Measurements from ENCODE around the gene ZDHHC14.

Gene ZDHHC14

DNA sequence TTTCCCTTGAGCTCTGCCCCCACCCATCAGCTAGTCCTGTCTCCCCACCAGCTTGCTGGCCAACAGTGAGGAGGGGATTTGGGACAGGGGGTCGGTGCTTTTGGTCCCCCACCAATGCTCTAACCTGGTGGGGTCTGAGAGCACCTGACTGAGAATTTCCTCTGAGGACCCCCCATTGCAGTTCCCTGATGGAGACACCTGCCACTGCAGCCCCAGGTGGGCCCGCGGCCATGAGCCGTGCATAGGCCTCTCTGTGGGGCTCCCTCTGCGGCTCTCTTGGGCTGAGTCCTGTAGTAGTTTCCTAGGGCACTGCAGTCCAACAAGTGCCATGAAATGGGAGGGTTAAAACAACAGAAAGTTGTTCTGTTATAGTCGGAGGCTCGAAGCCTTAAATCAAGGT, 269.8 kb downstream of the ZDHHC14 start:
- H3K27me3 ChIP-seq, result no peaks in the 10 kb centered on the region
- no peak overlapping the region for H3K9ac ChIP-seq
- H3K36me3 ChIP-seq, result no peaks in the 10 kb centered on the region
- peaks cover 54% of the 10 kb centered on the region for H3K4me1 ChIP-seq
- no peak overlapping the region for H3K4me3 ChIP-seq
- H3K27ac ChIP-seq, result no peak overlapping the region
- no peak overlapping the region for H3K4me2 ChIP-seq
- TF ChIP-seq Cebpa-rat (IDR thresholded peaks at IDR 0.05), result no peak
- no peaks in the 10 kb centered on the region for H4K20me1 ChIP-seq
- peaks cover 6% of the 10 kb centered on the region; the same call in 1 of the 2 replicates for H3K9me3 ChIP-seq

- no peak for TF ChIP-seq Cebpa-rat (IDR thresholded peaks at IDR 0.05)
- Histone ChIP-seq H3K9ac (no peak overlapping the region), H3K4me3 (no peak overlapping the region), H3K4me2 (no peak overlapping the region), H3K36me3 (no peaks in the 10 kb centered on the region), H3K4me1 (peaks cover 43% of the 10 kb centered on the region), H3K9me3 (peaks cover 6% of the 10 kb centered on the region; the same call in 1 of the 2 replicates), H3K27ac (0 out of 2 replicates have a peak overlapping the region, but pooled peaks have one; percentile 4), H3K27me3 (no peaks in the 10 kb centered on the region), H4K20me1 (no peaks in the 10 kb centered on the region)
Observed at GRCh38 chr6:157651731-157652490, 270.9 kb downstream of the ZDHHC14 start.

GRCh38 chr6:157652601-157653363, 271.8 kb downstream of the ZDHHC14 start:
- no peak overlapping the region for H3K9ac ChIP-seq
- TF ChIP-seq Cebpa-rat (IDR thresholded peaks at IDR 0.05), result no peak

GRCh38 chr6:157653521-157653920, 272.5 kb downstream of the ZDHHC14 start:
- H3K36me3 ChIP-seq, result no peaks in the 10 kb centered on the region
- no peak overlapping the region for H3K4me3 ChIP-seq
- TF ChIP-seq Cebpa-rat (IDR thresholded peaks at IDR 0.05), result no peak
- no peaks in the 10 kb centered on the region for H3K9me3 ChIP-seq
- no peak overlapping the region for H3K4me2 ChIP-seq
- H3K27me3 ChIP-seq, result no peaks in the 10 kb centered on the region
- H3K9ac ChIP-seq, result no peak overlapping the region
- H3K27ac ChIP-seq, result no peak overlapping the region
- peaks cover 34% of the 10 kb centered on the region for H3K4me1 ChIP-seq
- no peaks in the 10 kb centered on the region for H4K20me1 ChIP-seq

More at GRCh38 chr6:157652601-157653363, 271.8 kb downstream of the ZDHHC14 start:
- H3K27ac ChIP-seq, result 0 out of 2 replicates have a peak overlapping the region, but pooled peaks have one; percentile 4
- no peaks in the 10 kb centered on the region for H4K20me1 ChIP-seq
- no peak overlapping the region for H3K4me3 ChIP-seq
- H3K9me3 ChIP-seq, result no peaks in the 10 kb centered on the region
- no peaks in the 10 kb centered on the region for H3K36me3 ChIP-seq
- peaks cover 35% of the 10 kb centered on the region for H3K4me1 ChIP-seq
- no peaks in the 10 kb centered on the region for H3K27me3 ChIP-seq
- no peak overlapping the region for H3K4me2 ChIP-seq

- H3K9me3 ChIP-seq, result no peaks in the 10 kb centered on the region
- no peaks in the 10 kb centered on the region for H3K27me3 ChIP-seq
- H3K36me3 ChIP-seq, result no peaks in the 10 kb centered on the region
- H3K4me1 ChIP-seq, result peaks cover 32% of the 10 kb centered on the region
- no peak overlapping the region for H3K9ac ChIP-seq
- H3K4me3 ChIP-seq, result no peak overlapping the region
- H3K27ac ChIP-seq, result no peak overlapping the region
- H4K20me1 ChIP-seq, result no peaks in the 10 kb centered on the region
- H3K4me2 ChIP-seq, result no peak overlapping the region
- TF ChIP-seq Cebpa-rat (IDR thresholded peaks at IDR 0.05), result no peak
Observed at GRCh38 chr6:157655139-157655538, 274.1 kb downstream of the ZDHHC14 start.

- no peak overlapping the region for H3K9ac ChIP-seq
- H3K4me1 ChIP-seq, result peaks cover 36% of the 10 kb centered on the region
- H4K20me1 ChIP-seq, result no peaks in the 10 kb centered on the region
- H3K27ac ChIP-seq, result no peak overlapping the region
- H3K9me3 ChIP-seq, result no peaks in the 10 kb centered on the region
- TF ChIP-seq Cebpa-rat (IDR thresholded peaks at IDR 0.05), result no peak
- no peak overlapping the region for H3K4me3 ChIP-seq
- no peaks in the 10 kb centered on the region for H3K27me3 ChIP-seq
- no peak overlapping the region for H3K4me2 ChIP-seq
- H3K36me3 ChIP-seq, result no peaks in the 10 kb centered on the region
Observed at GRCh38 chr6:157656437-157656997, 275.5 kb downstream of the ZDHHC14 start.

- Histone ChIP-seq H3K4me2 (0 out of 2 replicates have a peak overlapping the region, but pooled peaks have one; percentile 8), H3K9me3 (no peaks in the 10 kb centered on the region), H4K20me1 (no peaks in the 10 kb centered on the region), H3K27me3 (no peaks in the 10 kb centered on the region), H3K9ac (no peak overlapping the region), H3K27ac (no peak overlapping the region), H3K4me1 (peaks cover 33% of the 10 kb centered on the region), H3K36me3 (no peaks in the 10 kb centered on the region), H3K4me3 (no peak overlapping the region)
- TF ChIP-seq Cebpa-rat (IDR thresholded peaks at IDR 0.05), result no peak
Observed at GRCh38 chr6:157657754-157658153, 276.8 kb downstream of the ZDHHC14 start.

GRCh38 chr6:157658301-157658700, 277.3 kb downstream of the ZDHHC14 start:
- no peaks in the 10 kb centered on the region for H3K27me3 ChIP-seq
- H3K36me3 ChIP-seq, result no peaks in the 10 kb centered on the region; the same call in 1 of the 2 replicates
- TF ChIP-seq Cebpa-rat (IDR thresholded peaks at IDR 0.05), result no peak
- H3K27ac ChIP-seq, result no peak overlapping the region
- no peaks in the 10 kb centered on the region for H3K9me3 ChIP-seq
- H3K4me3 ChIP-seq, result no peak overlapping the region
- H3K4me2 ChIP-seq, result peak overlapping the region; percentile 58; the same call in 1 of the 2 replicates
- no peak overlapping the region for H3K9ac ChIP-seq
- peaks cover 33% of the 10 kb centered on the region for H3K4me1 ChIP-seq
- no peaks in the 10 kb centered on the region for H4K20me1 ChIP-seq

DNA sequence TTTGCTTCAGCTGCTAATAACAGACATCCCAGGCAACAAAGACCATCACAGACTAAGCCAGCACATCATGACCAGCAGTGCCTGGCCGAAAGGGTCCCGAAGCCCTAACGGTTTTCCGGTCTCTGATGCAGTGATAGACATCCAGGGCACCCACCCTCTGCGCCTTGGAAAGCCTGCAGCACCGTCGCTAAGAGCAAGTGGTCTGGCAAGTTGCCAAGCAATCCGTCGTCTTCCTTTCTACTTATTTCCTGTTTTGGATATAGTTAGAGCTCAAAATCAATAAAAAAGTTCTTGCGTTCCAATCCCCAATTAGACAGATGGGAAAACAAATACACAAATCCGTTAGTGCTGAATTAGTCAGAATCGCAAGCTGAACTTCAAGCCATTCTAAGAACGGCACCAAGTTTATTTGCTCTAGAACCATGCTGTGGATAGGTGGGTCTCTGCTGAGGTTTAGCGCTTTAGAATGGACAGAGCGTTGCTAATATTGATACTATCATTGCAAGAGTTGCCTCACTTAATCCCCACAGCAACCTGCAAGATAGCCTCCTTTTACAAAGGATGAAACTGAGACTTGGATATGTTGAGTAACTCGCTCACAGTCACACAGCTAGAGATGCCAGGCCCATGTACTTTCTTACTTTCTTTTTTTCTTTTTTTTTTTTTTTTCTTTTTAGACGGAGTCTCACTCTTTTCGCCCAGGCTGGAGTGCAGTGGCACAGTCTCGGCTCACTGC, 278.7 kb downstream of the ZDHHC14 start:
- Histone ChIP-seq H3K9ac (no peak overlapping the region), H3K4me1 (peaks cover 33% of the 10 kb centered on the region), H3K27ac (no peak overlapping the region), H4K20me1 (no peaks in the 10 kb centered on the region), H3K27me3 (no peaks in the 10 kb centered on the region), H3K36me3 (peaks cover 3% of the 10 kb centered on the region; the same call in 1 of the 2 replicates), H3K9me3 (peaks cover 7% of the 10 kb centered on the region), H3K4me2 (peak overlapping the region; percentile 58), H3K4me3 (no peak overlapping the region; the same call in 1 of the 2 replicates)
- no peak for TF ChIP-seq Cebpa-rat (IDR thresholded peaks at IDR 0.05)
